BE2C (cell line): ENCODE measurements around the gene HOXC4.
A peak's percentile ranks its signal among the peaks of the same experiment; 100 is the strongest.

ENCODE experiments used
- DNase-seq: peaks from one replicate; pipeline ENCODE4 v3.0.0-alpha.2; 2020
- H3K27me3 ChIP-seq: fragments of 250-450 bp; sonication (Bioruptor Pico); 2 replicates; pipeline ENCODE4 v1.5.1; 2020; ENCODE audit warnings: mild to moderate bottlenecking
- H3K36me3 ChIP-seq: fragments of 250-450 bp; sonication (Bioruptor Pico); 2 replicates; pipeline ENCODE4 v1.5.1; 2020; ENCODE audit warnings: mild to moderate bottlenecking
- H3K4me1 ChIP-seq: fragments of 250-450 bp; sonication (Bioruptor Pico); 2 replicates; pipeline ENCODE4 v1.5.1; 2020
- H3K4me3 ChIP-seq: 2 replicates; pipeline ENCODE4 v1.5.1; 2011; ENCODE audit warnings: low read depth, low read length
- H3K9me3 ChIP-seq: fragments of 250-450 bp; sonication (Bioruptor Pico); 2 replicates; pipeline ENCODE4 v1.5.1; 2020
- TF ChIP-seq, protein P1 (sequence below): IDR thresholded peaks from 2 replicates; pipeline ENCODE4 v1.5.1; 2012; ENCODE audit warnings: mild to moderate bottlenecking, low read depth, low read length

Gene HOXC4

DNA sequence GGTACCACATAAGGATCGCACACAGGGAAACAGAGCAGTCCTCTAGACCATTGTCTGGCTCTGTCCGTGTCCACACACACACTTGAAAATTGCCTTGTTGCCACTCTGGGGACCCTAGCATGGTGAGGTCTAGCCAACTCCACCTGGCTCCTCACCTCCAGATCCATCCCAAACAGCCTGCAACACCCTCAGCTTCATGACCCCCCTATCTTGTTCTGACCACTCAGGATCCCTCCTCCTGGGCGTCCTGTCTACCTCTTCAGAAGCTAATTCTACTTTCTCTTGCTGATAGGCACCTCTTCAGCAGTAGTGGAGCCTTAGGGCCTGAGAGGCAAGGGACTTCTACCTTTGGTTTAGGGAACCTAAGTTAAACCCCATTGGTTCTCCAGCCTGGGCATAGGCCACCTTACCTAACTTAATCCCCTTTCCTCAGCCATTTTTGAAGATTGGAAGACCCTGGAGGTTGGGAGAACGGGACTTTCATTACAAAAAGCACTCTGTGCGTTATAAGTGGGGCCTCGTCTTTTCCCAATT is 21.5 kb upstream of the HOXC4 start:
- TF ChIP-seq, protein P1, sequence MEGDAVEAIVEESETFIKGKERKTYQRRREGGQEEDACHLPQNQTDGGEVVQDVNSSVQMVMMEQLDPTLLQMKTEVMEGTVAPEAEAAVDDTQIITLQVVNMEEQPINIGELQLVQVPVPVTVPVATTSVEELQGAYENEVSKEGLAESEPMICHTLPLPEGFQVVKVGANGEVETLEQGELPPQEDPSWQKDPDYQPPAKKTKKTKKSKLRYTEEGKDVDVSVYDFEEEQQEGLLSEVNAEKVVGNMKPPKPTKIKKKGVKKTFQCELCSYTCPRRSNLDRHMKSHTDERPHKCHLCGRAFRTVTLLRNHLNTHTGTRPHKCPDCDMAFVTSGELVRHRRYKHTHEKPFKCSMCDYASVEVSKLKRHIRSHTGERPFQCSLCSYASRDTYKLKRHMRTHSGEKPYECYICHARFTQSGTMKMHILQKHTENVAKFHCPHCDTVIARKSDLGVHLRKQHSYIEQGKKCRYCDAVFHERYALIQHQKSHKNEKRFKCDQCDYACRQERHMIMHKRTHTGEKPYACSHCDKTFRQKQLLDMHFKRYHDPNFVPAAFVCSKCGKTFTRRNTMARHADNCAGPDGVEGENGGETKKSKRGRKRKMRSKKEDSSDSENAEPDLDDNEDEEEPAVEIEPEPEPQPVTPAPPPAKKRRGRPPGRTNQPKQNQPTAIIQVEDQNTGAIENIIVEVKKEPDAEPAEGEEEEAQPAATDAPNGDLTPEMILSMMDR = no peak
- peaks cover 25% of the 10 kb centered on the region for H3K4me1 ChIP-seq
- no peaks in the 10 kb centered on the region for H3K27me3 ChIP-seq
- H3K4me3 ChIP-seq = no peak overlapping the region
- H3K9me3 ChIP-seq = no peaks in the 10 kb centered on the region
- DNase-seq = no peak
- no peaks in the 10 kb centered on the region for H3K36me3 ChIP-seq

- Histone ChIP-seq H3K9me3 (no peaks in the 10 kb centered on the region), H3K36me3 (no peaks in the 10 kb centered on the region)
Observed at GRCh38 chr12:54032627-54033100, 21.0 kb upstream of the HOXC4 start, which contains the start of gene HOXC5. TSS of gene HOXC5 (plus strand) at chr12:54033050. CDS start at chr12:54033123, 73 bp downstream.

DNA sequence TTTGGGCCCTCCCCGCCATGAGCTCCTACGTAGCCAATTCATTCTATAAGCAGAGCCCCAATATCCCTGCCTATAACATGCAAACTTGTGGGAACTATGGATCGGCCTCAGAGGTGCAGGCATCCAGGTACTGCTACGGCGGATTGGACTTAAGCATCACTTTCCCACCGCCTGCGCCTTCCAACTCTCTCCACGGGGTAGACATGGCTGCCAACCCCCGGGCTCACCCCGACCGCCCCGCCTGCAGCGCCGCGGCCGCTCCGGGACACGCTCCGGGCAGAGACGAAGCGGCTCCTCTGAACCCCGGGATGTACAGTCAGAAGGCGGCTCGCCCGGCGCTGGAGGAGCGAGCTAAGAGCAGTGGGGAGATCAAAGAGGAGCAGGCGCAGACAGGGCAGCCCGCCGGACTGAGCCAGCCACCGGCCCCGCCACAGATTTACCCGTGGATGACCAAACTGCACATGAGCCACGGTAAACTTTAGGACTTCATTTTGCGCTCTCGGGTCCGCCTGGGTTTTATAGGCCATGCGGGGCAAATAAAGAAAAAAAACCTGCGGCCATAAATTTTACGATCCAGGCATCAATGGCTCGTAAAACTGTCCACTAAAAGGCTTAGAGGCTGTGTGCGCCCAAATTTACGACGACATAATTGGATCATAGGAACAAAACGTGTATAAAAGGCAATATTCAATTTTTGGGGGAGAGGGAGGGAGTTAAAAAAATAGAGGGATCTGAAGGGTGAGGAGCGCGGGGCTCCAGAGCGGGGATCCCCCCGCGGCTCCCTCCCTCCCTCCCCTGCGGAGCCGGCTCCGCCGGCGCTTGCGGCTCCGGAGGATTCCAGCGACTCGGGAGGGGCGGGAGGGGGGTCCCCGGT is 20.3 kb upstream of the HOXC4 start:
- H3K4me1 ChIP-seq = peaks cover 28% of the 10 kb centered on the region
- H3K36me3 ChIP-seq = no peaks in the 10 kb centered on the region
- H3K4me3 ChIP-seq = peak overlapping the region; percentile 71
- TF ChIP-seq, protein P1 = no peak
- DNase-seq = peak; percentile 69
- no peaks in the 10 kb centered on the region for H3K9me3 ChIP-seq
- no peaks in the 10 kb centered on the region for H3K27me3 ChIP-seq

More at GRCh38 chr12:54032627-54033100, 21.0 kb upstream of the HOXC4 start, which contains the start of gene HOXC5:
- peak; percentile 81 for DNase-seq
- Histone ChIP-seq H3K4me1 (peaks cover 28% of the 10 kb centered on the region), H3K4me3 (peak within 1 kb of the TSS; percentile 71), H3K27me3 (no peaks in the 10 kb centered on the region)
- TF ChIP-seq, protein P1 = peak; percentile 98

DNA sequence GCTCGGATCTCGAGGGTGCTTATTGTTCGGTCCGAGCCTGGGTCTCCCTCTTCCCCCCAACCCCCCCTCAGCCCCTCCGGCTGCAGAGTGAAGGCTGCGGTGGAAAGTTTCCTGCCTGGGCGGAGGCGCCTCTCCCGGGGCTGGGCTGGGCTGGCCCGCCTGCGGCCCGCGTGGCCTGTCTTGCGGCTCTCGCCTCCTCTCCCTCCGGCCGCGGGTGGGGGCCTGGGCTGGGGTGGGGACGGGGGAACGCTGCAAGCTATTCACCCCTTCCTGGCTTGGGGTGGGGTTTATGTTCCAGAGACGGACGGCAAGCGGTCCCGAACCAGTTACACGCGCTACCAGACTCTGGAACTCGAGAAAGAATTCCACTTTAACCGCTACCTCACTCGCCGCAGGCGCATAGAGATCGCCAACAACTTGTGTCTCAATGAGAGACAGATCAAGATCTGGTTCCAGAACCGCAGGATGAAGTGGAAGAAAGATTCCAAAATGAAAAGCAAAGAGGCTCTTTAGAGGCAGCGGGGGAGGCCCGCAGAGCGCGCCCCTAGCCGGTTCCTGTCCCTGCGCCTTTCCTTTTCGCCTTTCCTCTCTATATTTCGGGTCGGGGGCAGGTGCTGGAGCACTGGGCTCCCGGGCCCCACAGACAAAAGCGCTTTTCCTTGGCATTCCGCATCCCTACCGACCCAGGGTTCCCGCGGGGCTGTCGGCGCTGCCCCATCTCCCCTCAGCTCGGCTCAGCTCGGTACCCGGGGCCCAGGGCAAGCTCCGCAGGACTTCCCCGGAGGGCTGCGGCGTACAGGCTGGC is 19.5 kb upstream of the HOXC4 start:
- Histone ChIP-seq H3K9me3 (no peaks in the 10 kb centered on the region), H3K36me3 (no peaks in the 10 kb centered on the region), H3K4me3 (peak overlapping the region; percentile 71), H3K4me1 (peaks cover 28% of the 10 kb centered on the region), H3K27me3 (no peaks in the 10 kb centered on the region)
- DNase-seq = no peak
- TF ChIP-seq, protein P1 = no peak

- TF ChIP-seq, protein P1 = no peak
- Histone ChIP-seq H3K4me1 (peaks cover 28% of the 10 kb centered on the region), H3K9me3 (no peaks in the 10 kb centered on the region), H3K27me3 (no peaks in the 10 kb centered on the region), H3K4me3 (no peak overlapping the region), H3K36me3 (no peaks in the 10 kb centered on the region)
- no peak for DNase-seq
Observed at GRCh38 chr12:54034785-54035310, 18.8 kb upstream of the HOXC4 start.
